Spleen (tissue), 11 donors: ENCODE measurements around the gene FBXO9. TPM values are rescaled to one million over a fixed set of nuclear protein-coding genes. Genes with fewer than 3 reads are reported as not detected.

Experiments
- DNase-seq: peaks from one replicate; pipeline ENCODE4 v3.0.0-alpha.2; 2020
- H3K27ac ChIP-seq, 8 donors: fragments of 200-600 bp; sonication (generic) in 7 of 8; 1 replicate in 4 of 8; 2 replicates in 4 of 8; pipeline versions ENCODE4 v1.5.0 to v1.8.0; 2016 to 2021; ENCODE audit warnings: inconsistent platforms in 4 of 8, mild to moderate bottlenecking in 4 of 8, moderate library complexity in 1 of 8
- H3K27me3 ChIP-seq, 7 donors: fragments of 200-600 bp; sonication (generic) in 6 of 7; replicated peaks in 1 of 7; 1 replicate in 4 of 7; 2 replicates in 3 of 7; pipeline versions ENCODE4 v1.5.0 to v1.8.0; 2016 to 2021; ENCODE audit warnings: inconsistent platforms in 3 of 7, mild to moderate bottlenecking in 1 of 7
- H3K36me3 ChIP-seq, 6 donors: fragments of 200-600 bp; sonication (generic) in 5 of 6; 1 replicate in 4 of 6; 2 replicates in 2 of 6; pipeline versions ENCODE4 v1.5.0 to v1.8.0; 2016 to 2021; ENCODE audit warnings: inconsistent platforms in 2 of 6
- H3K4me1 ChIP-seq, 6 donors: fragments of 200-600 bp; sonication (generic) in 5 of 6; 1 replicate in 3 of 6; 2 replicates in 3 of 6; pipeline versions ENCODE4 v1.5.0 to v1.8.0; 2016 to 2021; ENCODE audit warnings: inconsistent platforms in 3 of 6
- H3K4me3 ChIP-seq, 8 donors: fragments of 200-600 bp; sonication (generic) in 7 of 8; 1 replicate in 4 of 8; 2 replicates in 4 of 8; pipeline versions ENCODE4 v1.5.0 to v1.8.0; 2016 to 2021; ENCODE audit warnings: inconsistent platforms in 4 of 8, mild to moderate bottlenecking in 4 of 8, moderate library complexity in 2 of 8
- H3K9me3 ChIP-seq, 8 donors: fragments of 200-600 bp; sonication (generic) in 7 of 8; 1 replicate in 4 of 8; 2 replicates in 4 of 8; pipeline versions ENCODE4 v1.5.0 to v1.8.0; 2016 to 2021; ENCODE audit warnings: inconsistent platforms in 4 of 8
- POLR2A ChIP-seq, 3 donors: fragments of 450-650 bp; IDR thresholded peaks; one replicate each; pipeline ENCODE4 v1.5.1; 2017; ENCODE audit warnings: antibody characterized with exemption in 3 of 3, mild to moderate bottlenecking in 1 of 3
- POLR2AphosphoS5 ChIP-seq, 3 donors: sonication (generic); formaldehyde crosslinking; IDR thresholded peaks; one replicate each; pipeline ENCODE4 v1.5.1; 2017; ENCODE audit warnings: antibody characterized with exemption in 3 of 3
- WGBS, 5 donors: extraction: QIAGEN DNeasy Blood & Tissue Kit in 3 of 5; methylation state at CpG; one replicate each; pipeline versions ENCODE4 v1.1.5 to v1.1.7; 2013 to 2018; 5-methylcytosine and 5-hydroxymethylcytosine counted together
- intact Hi-C: fragments of 100-400 bp; cut with DNase I; formaldehyde crosslinking; loops from one replicate; pipeline ENCODE4 v1.15.0; 2023; ENCODE audit warnings: low total_unique reads
- polyA plus RNA-seq, 3 donors: library from polyadenylated mRNA; stranded (reverse); fragments of 200-250 nt; gene quantifications; one replicate each; pipeline ENCODE4 v1.2.1, GENCODE V29; 2013
- total RNA-seq, 7 donors: library from RNA; depleted of rRNA in 3 of 7; stranded (reverse); fragments of >200 nt in 3 of 7; fragmentation: NEBNext Ultra II Directional in 4 of 7; extraction: Animal tissue kit (Norgen Biotek cat#: 25700) in 4 of 7; gene quantifications; one replicate each; pipeline versions ENCODE4 v1.1.0 to v1.2.1, GENCODE V29; 2016 to 2021
- TF ChIP-seq, protein P1 (sequence below), 11 experiments: fragments of 200-600 bp in 7 of 11; fragments of 450-650 bp in 4 of 11; sonication (generic) in 4 of 11; IDR thresholded peaks in 8 of 11; conservative IDR thresholded peaks in 3 of 11; 1 replicate in 7 of 11; 2 replicates in 4 of 11; pipeline versions ENCODE4 v1.4.0 to v1.8.0; 2016 to 2021; ENCODE audit warnings: antibody characterized with exemption in 11 of 11, inconsistent platforms in 4 of 11, mild to moderate bottlenecking in 1 of 11
- donor health status: healthy with polysubstance abuse.
- donor health status: DM: no; HTN: no; CAD: no; lungs with moderate emphysema.
- donor health status: DM: no; HTN: no; CAD: no.
- donor health status: Bipolar disorder and iron deficiency.
- donor health status: healthy.
- donor health status: DM: no; HTN: no; CAD: no.
- donor health status: DM: yes; HTN: yes; CAD: no.

FBXO9 gene
- total and polyA plus RNA-seq, 10 donors, result 21.4 to 115 (median 69.5) TPM

DNA sequence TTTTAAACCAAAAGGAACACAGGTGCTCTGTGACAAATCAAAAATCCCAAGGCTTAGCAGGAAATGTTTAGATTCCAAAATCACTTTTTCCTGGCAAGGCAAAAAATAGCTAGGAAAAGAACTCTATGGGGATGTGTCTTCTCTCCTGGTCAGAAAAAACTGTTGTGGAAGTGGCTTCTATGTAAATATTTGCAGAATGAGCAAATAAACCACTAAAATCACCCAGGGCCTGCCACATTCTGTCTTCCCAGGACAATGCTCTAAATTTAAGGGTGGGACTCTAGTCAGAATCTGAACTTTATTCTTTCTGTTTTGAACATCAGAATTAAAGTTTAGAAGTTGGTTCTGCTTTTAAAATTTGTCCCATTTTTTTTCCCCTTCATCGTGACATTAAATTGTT lies 54.1 kb downstream of the FBXO9 start:
- intact Hi-C loops, result no loop called here
- Histone ChIP-seq H3K27me3 (no peaks in the 10 kb centered on the region), H3K4me3 (no peak overlapping the region), H3K4me1 (no peaks in the 10 kb centered on the region), H3K36me3 (no peaks in the 10 kb centered on the region), H3K9me3 (peaks cover 0 to 7% (median 0%) of the 10 kb centered on the region in 8 donors), H3K27ac (no peak overlapping the region)
- TF ChIP-seq, protein P1, sequence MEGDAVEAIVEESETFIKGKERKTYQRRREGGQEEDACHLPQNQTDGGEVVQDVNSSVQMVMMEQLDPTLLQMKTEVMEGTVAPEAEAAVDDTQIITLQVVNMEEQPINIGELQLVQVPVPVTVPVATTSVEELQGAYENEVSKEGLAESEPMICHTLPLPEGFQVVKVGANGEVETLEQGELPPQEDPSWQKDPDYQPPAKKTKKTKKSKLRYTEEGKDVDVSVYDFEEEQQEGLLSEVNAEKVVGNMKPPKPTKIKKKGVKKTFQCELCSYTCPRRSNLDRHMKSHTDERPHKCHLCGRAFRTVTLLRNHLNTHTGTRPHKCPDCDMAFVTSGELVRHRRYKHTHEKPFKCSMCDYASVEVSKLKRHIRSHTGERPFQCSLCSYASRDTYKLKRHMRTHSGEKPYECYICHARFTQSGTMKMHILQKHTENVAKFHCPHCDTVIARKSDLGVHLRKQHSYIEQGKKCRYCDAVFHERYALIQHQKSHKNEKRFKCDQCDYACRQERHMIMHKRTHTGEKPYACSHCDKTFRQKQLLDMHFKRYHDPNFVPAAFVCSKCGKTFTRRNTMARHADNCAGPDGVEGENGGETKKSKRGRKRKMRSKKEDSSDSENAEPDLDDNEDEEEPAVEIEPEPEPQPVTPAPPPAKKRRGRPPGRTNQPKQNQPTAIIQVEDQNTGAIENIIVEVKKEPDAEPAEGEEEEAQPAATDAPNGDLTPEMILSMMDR (IDR thresholded peaks at IDR 0.05 in 8 of 11, conservative IDR thresholded peaks at IDR 0.05 in 3 of 11), result no peak
- TF ChIP-seq POLR2AphosphoS5 (IDR thresholded peaks at IDR 0.05) (no peak), POLR2A (IDR thresholded peaks at IDR 0.05) (no peak)
- WGBS, 5 donors, result 79 to 92% (median 89%) methylated on average over 1 of the region's 1 CpG
- DNase-seq, result no peak

DNA sequence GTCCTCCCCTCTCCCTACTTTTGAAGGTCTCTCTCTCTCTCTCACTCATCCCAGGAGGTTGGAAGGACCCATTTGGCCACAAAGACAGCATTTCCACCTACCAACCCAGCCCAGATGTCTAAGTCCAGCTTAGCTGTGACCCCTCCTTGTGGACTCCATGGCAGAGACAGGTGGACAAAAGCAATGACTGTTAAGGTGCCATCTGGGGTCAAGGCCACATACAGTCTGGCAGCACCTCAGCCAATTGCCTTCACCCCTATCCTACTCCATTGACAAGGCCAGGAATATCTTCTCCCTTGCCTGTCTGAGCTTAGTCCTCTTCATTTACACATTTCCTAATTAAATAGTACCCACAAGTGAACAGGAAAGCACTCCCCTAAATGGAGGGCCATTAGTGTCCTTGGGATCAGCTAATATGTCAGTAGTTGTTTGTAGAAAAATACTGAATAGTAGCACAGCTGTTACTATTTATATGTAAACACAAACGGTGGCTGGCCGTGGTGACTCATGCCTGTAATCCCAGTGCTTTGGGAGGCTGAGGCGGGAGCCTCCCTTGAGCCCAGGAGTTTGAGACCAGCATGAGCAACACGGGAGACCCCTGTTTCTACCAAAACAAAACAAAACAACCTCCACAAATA lies 54.7 kb downstream of the FBXO9 start:
- Histone ChIP-seq H3K36me3 (no peaks in the 10 kb centered on the region), H3K27me3 (no peaks in the 10 kb centered on the region), H3K27ac (no peak overlapping the region), H3K4me1 (no peaks in the 10 kb centered on the region), H3K4me3 (no peak overlapping the region), H3K9me3 (peaks cover 0 to 7% (median 0%) of the 10 kb centered on the region in 8 donors)
- no peak for DNase-seq
- TF ChIP-seq, protein P1 (IDR thresholded peaks at IDR 0.05 in 8 of 11, conservative IDR thresholded peaks at IDR 0.05 in 3 of 11), result no peak
- WGBS, 5 donors, result 56 to 77% (median 67%) methylated on average over 4 of the region's 4 CpGs
- intact Hi-C loops, result no loop called here

DNA sequence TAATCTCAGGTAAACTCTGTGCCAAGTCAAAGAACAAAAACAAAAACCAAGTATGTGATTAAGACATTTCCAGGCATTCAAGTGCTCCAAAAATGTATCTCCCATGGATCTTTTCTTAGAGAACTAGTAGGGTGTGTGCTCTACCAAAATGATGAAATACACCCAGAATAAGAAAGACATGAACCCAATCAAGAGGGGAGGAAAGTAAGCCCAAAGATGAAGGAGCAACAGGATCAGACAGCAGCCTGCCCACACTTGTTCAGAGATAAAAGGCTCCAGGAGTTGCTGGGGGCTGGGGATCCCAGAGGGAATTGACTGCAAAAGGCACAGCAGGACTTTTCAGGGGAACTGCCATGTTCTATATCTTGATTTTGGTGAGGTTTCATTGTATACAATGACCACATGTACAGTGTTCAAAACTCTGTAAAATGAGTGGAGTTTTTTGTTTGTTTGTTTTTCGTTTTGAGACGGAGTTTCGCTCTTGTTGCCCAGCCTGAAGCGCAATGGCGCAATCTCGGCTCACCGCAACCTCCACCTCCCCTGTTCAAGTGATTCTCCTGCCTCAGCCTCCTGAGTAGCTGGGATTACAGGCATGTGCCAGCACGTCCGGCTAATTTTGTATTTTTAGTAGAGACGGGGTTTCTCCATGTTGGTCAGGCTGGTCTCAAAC lies 59.1 kb downstream of the FBXO9 start:
- H3K36me3 ChIP-seq, result no peaks in the 10 kb centered on the region
- DNase-seq, result no peak
- intact Hi-C loops, result no loop called here
- H3K27me3 ChIP-seq, result peaks cover 0 to 6% (median 0%) of the 10 kb centered on the region in 7 donors
- no peak overlapping the region for H3K4me3 ChIP-seq
- no peaks in the 10 kb centered on the region for H3K9me3 ChIP-seq
- H3K27ac ChIP-seq, result no peak overlapping the region
- no peak for TF ChIP-seq POLR2AphosphoS5 (IDR thresholded peaks at IDR 0.05)
- H3K4me1 ChIP-seq, result no peaks in the 10 kb centered on the region
- WGBS, 5 donors, result 93 to 97% (median 95%) methylated on average over 10 of the region's 10 CpGs

DNA sequence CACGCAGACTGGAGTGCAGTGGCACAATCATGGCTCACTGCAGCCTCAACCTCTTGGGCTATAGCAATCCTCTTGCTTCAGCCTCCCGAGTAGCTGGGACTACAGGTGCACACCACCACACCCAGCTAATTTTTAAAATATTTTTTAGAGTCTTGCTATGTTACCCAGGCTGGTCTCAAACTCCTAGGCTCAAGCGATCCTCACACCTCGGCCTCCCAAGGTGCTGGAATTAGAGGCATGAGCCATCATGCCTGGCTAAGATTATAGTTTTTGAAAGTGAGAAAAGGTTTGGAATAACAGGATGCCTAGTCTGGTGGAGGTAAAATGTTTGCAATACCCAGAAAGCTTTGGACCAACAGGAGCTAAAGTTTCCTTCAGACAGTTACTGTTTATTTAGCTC lies 60.1 kb downstream of the FBXO9 start:
- no peak for DNase-seq
- peaks cover 0 to 6% (median 0%) of the 10 kb centered on the region in 7 donors for H3K27me3 ChIP-seq
- H3K36me3 ChIP-seq, result no peaks in the 10 kb centered on the region
- H3K9me3 ChIP-seq, result no peaks in the 10 kb centered on the region
- H3K4me3 ChIP-seq, result no peak overlapping the region
- no peaks in the 10 kb centered on the region for H3K4me1 ChIP-seq
- intact Hi-C loops, result no loop called here
- no peak overlapping the region for H3K27ac ChIP-seq
- 81 to 93% (median 85%) methylated on average over 4 of the region's 4 CpGs for WGBS, 5 donors
- TF ChIP-seq POLR2A (IDR thresholded peaks at IDR 0.05), result no peak
- TF ChIP-seq, protein P1 (IDR thresholded peaks at IDR 0.05 in 8 of 11, conservative IDR thresholded peaks at IDR 0.05 in 3 of 11), result no peak
- no peak for TF ChIP-seq POLR2AphosphoS5 (IDR thresholded peaks at IDR 0.05)
